ENCODE data around the gene LIPC. TPM values are rescaled to one million over a fixed set of nuclear protein-coding genes. Genes with fewer than 3 reads are reported as not detected.
A peak's percentile ranks its signal among the peaks of the same experiment; 100 is the strongest.

LIPC gene
- total RNA-seq, 2 donors from 2014 or later, result 0.69 to 1.5 TPM

DNA sequence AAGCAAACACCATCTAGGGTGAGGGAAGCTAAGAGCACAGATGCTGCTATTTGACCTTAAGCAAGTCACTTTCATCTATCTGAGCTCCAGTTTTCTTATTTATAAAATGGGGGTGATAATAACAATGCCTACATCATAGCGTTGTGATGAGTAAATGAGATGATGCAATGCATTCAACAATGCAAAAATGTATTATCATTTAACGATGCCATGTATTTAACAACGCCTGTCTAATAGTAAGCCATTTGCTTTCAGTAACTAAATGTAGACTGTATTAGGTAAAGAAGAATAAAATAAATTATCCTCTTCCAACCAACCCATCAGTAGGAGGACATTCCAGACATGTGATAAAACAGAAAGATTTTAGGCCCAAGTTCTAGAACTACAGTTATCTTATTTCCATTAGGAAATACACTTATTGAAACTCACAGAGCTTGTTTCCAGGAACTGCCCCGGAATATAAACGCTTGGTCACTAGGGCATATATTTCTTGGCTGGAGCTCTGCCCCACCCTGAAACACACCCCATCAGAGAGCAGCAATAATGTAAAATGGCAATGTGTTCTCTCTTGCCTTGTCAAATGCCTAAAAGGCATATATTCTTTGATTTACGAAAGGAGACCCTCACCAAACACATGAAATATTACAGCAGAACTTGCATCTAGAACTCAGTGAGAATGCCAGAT, 128.3 kb downstream of the LIPC start:
- no peak for DNase-seq (ENCODE audit: low spot score)
- H3K36me3 Mint-ChIP-seq, result no peaks in the 10 kb centered on the region
- peaks cover 0 to 13% of the 10 kb centered on the region in 2 donors for H3K4me1 Mint-ChIP-seq (ENCODE audit: low read depth in 2 of 2)
- peaks cover 1 to 4% of the 10 kb centered on the region in 2 donors for H3K27me3 Mint-ChIP-seq
- ATAC-seq, result no peak
- no peaks in the 10 kb centered on the region for H3K9me3 Mint-ChIP-seq
- no peak overlapping the region for H3K4me3 Mint-ChIP-seq
- no peak overlapping the region for H3K27ac Mint-ChIP-seq

DNA sequence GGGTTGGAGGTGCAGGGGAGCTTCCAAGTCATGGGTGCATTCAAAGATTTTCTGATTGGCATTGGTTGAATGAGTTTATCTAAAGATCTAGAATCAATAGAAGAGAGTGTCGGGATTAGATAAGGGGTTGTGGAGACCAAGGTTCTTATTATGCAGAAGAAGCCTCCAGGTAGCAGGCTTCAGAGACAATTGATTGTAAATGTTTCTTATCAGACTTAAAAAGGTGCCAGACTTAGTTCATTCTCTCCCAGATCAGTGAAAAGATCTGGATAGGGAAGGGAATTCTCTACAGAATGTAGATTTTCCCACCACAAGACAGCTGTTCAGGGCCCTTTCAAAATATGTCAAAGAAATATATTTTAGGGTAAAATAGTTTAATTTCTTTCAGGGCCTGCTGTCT, 129.5 kb downstream of the LIPC start:
- Mint-ChIP-seq H3K27ac (peak overlapping the region in 1 of 2 donors; percentile 42), H3K4me1 (ENCODE audit: low read depth in 2 of 2) (peaks cover 0 to 12% of the 10 kb centered on the region in 2 donors), H3K36me3 (no peaks in the 10 kb centered on the region), H3K27me3 (no peaks in the 10 kb centered on the region), H3K9me3 (no peaks in the 10 kb centered on the region), H3K4me3 (no peak overlapping the region)
- DNase-seq (ENCODE audit: low spot score), result no peak
- no peak for ATAC-seq

DNA sequence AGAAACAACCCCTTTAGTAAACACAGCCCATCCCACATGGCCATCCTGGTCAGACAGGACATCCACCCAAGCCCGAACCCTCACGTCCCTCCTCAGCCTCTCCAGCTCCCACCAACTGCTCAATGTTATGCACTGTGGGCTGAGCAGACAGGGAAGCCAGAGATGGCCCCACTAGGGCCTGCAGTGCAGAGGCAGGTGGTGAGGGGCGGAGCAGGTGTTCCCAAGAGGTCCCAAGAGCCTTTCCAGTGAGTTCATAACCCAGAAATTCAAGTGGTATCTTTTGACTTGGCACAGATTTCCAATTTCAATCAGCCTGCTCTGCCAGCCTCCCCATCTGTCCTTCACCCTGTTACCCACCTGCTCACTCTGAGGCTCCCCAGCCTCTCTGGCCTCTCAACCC, 130.3 kb downstream of the LIPC start:
- no peak for DNase-seq (ENCODE audit: low spot score)
- Mint-ChIP-seq H3K36me3 (no peaks in the 10 kb centered on the region), H3K4me3 (no peak overlapping the region), H3K27ac (peak overlapping the region in 1 of 2 donors; percentile 42), H3K9me3 (no peaks in the 10 kb centered on the region), H3K4me1 (ENCODE audit: low read depth in 2 of 2) (peaks cover 0 to 16% of the 10 kb centered on the region in 2 donors), H3K27me3 (no peaks in the 10 kb centered on the region)
- no peak for ATAC-seq

DNA sequence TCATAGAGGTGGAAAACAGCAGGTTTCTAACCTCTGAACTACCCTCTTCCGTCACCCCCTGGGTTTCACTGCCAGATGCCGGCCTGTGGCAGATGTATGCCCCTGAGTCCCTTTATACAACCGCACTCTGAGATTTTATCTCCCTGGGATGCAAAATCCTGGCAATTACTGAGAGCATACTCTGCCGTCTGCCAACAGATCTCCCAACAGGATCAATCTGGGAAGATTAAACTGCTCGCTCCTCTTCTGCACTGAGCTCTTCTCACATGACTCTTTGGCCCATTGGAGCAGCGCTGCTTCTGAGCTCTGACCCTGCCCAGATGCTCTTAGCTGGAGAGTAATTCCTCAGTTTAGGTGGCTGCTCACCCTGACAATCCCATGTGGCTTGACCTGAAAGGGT, 133.2 kb downstream of the LIPC start:
- H3K9me3 Mint-ChIP-seq, result no peaks in the 10 kb centered on the region
- no peaks in the 10 kb centered on the region for H3K36me3 Mint-ChIP-seq
- no peaks in the 10 kb centered on the region for H3K27me3 Mint-ChIP-seq
- ATAC-seq, result no peak
- H3K4me3 Mint-ChIP-seq, result no peak overlapping the region
- H3K4me1 Mint-ChIP-seq (ENCODE audit: low read depth in 2 of 2), result peaks cover 7 to 26% of the 10 kb centered on the region in 2 donors
- no peak for DNase-seq (ENCODE audit: low spot score)
- H3K27ac Mint-ChIP-seq, result no peak overlapping the region

DNA sequence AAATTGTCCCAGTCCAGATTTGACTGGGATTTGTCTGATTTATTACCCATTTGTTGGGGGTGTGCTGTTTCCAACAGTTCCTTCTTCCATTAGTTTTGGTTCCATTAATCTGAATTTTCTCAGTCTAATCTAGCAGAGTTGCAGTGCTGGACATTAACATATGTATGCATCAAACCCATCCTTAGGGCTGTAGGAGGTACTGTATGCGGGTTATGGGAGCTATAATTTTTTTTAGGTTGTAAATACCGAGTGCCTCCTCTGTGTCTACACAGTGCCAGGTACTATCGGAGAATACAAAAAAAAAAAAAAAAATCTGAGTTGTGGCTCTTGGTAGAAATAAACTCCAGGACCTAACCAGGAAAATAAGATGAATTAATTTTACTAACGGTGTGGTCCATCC, 133.8 kb downstream of the LIPC start:
- no peaks in the 10 kb centered on the region for H3K27me3 Mint-ChIP-seq
- no peak overlapping the region for H3K4me3 Mint-ChIP-seq
- no peak overlapping the region for H3K27ac Mint-ChIP-seq
- no peak for DNase-seq (ENCODE audit: low spot score)
- peaks cover 7 to 26% of the 10 kb centered on the region in 2 donors for H3K4me1 Mint-ChIP-seq (ENCODE audit: low read depth in 2 of 2)
- no peaks in the 10 kb centered on the region for H3K36me3 Mint-ChIP-seq
- no peaks in the 10 kb centered on the region for H3K9me3 Mint-ChIP-seq
- ATAC-seq, result no peak

DNA sequence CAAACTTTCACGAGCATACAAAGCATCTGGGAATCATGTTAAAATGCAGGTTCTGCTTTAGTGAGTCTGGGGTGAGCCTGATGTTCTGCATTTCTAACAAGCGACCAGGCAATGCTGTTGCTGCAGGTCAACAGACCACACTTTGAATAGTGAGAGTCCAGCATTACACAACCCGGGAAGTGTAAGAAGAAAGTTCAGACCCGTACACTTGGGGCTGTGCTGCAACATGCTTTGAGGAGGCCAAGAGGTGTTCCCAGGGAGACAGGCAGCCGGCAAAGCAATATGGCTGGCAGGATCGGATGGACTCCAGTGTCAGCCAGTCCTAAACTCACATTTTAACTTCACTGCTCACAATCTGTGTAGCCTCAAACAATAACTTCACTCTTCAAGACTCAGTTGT, 134.2 kb downstream of the LIPC start:
- DNase-seq (ENCODE audit: low spot score), result no peak
- H3K27me3 Mint-ChIP-seq, result no peaks in the 10 kb centered on the region
- no peaks in the 10 kb centered on the region for H3K36me3 Mint-ChIP-seq
- H3K4me1 Mint-ChIP-seq (ENCODE audit: low read depth in 2 of 2), result peaks cover 7 to 25% of the 10 kb centered on the region in 2 donors
- no peak overlapping the region for H3K4me3 Mint-ChIP-seq
- no peak for ATAC-seq
- no peak overlapping the region for H3K27ac Mint-ChIP-seq
- H3K9me3 Mint-ChIP-seq, result no peaks in the 10 kb centered on the region

DNA sequence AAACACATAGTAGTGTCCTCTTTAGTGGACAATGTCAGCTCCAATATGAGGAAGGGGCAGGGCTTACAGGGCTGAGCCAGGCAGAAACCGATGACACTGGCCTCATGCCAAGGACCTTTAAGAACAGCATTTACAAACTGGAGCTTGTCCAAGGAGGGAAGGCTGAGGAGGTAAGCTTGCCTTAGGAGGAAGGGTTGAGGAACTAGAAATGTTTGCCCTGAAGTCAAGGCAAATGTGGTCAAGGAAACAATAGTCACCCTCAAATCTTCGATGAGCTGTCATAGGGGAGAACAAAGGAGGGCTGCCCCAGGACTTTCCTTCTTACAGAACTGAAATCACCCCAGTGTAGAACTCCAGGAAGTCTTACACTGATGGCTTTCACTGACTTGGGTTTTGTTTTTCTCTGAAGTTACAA, 136.4 kb downstream of the LIPC start:
- Mint-ChIP-seq H3K27ac (peak overlapping the region; percentile 62 to 92), H3K27me3 (no peaks in the 10 kb centered on the region), H3K36me3 (no peaks in the 10 kb centered on the region), H3K9me3 (no peaks in the 10 kb centered on the region), H3K4me3 (no peak overlapping the region), H3K4me1 (ENCODE audit: low read depth in 2 of 2) (peaks cover 7 to 20% of the 10 kb centered on the region in 2 donors)
- DNase-seq (ENCODE audit: low spot score), result no peak
- peak in 1 of 2 donors; percentile 74 for ATAC-seq

DNA sequence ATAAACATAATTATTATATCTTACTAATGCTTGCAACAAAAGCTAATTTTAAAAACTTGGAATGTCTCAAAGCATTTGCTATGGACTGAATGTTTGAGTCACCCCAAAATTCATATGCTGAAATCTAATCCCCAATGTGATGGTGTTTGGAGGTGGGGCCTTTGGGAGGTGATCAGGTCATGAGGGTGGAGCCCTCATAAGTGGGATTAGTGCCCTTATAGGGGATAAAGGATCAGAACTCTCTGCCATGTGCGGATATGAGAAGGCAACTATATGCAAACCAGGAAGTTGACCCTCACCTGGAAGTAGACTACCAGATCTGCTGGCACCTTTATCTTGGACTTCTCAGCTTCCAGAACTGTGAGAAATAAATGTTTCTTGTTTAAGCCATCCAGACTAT, 137.7 kb downstream of the LIPC start:
- Mint-ChIP-seq H3K27ac (peak overlapping the region in 1 of 2 donors; percentile 5), H3K4me1 (ENCODE audit: low read depth in 2 of 2) (peaks cover 7 to 20% of the 10 kb centered on the region in 2 donors), H3K27me3 (no peaks in the 10 kb centered on the region), H3K9me3 (no peaks in the 10 kb centered on the region), H3K36me3 (no peaks in the 10 kb centered on the region), H3K4me3 (no peak overlapping the region)
- ATAC-seq, result no peak
- no peak for DNase-seq (ENCODE audit: low spot score)

DNA sequence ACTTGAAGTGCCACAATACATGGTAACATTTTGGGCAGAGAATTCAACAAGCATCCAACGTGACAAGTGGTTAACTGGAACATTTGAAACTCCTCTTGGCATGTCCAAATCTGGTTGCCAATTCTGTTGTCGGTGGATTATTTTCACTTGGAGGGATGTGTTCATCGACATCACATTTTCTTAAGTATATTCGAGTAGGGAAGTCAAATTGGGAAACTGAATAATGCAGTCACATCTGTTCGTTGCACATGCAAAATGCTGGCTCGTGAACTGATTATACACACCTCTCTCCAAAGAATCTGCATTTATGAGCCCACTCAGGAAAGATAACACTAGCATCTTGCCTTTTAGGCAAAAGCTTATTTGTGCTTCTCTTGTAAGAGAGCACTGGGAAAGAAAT, 139.7 kb downstream of the LIPC start:
- H3K4me1 Mint-ChIP-seq (ENCODE audit: low read depth in 2 of 2), result peaks cover 7 to 19% of the 10 kb centered on the region in 2 donors
- DNase-seq (ENCODE audit: low spot score) (no peak), ATAC-seq (no peak)
- no peak overlapping the region for H3K27ac Mint-ChIP-seq
- no peaks in the 10 kb centered on the region for H3K27me3 Mint-ChIP-seq
- H3K4me3 Mint-ChIP-seq, result no peak overlapping the region
- no peaks in the 10 kb centered on the region for H3K9me3 Mint-ChIP-seq
- H3K36me3 Mint-ChIP-seq, result no peaks in the 10 kb centered on the region

DNA sequence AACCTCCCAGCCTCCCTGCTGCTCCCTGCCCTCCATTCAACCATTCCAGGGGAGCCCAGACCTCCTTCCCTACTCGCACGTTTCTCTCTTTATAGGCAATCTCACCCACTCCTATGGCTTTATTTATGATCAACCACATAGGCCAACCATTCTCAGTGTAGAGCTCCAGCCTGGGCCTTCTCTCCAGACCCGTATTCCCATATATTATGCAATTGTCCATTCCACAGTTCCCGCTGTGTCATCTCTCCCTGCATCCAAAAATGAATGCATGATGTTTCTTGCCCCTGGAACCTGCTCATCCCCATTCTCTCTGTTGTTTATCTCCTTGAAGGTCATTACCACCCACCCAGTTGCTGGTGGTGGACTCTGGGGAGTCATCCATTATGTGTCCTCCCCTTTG, 140.7 kb downstream of the LIPC start:
- ATAC-seq (no peak), DNase-seq (ENCODE audit: low spot score) (no peak)
- H3K36me3 Mint-ChIP-seq, result no peaks in the 10 kb centered on the region
- peaks cover 7 to 16% of the 10 kb centered on the region in 2 donors for H3K4me1 Mint-ChIP-seq (ENCODE audit: low read depth in 2 of 2)
- no peak overlapping the region for H3K4me3 Mint-ChIP-seq
- no peaks in the 10 kb centered on the region for H3K9me3 Mint-ChIP-seq
- H3K27ac Mint-ChIP-seq, result peak overlapping the region in 1 of 2 donors; percentile 16
- H3K27me3 Mint-ChIP-seq, result no peaks in the 10 kb centered on the region

DNA sequence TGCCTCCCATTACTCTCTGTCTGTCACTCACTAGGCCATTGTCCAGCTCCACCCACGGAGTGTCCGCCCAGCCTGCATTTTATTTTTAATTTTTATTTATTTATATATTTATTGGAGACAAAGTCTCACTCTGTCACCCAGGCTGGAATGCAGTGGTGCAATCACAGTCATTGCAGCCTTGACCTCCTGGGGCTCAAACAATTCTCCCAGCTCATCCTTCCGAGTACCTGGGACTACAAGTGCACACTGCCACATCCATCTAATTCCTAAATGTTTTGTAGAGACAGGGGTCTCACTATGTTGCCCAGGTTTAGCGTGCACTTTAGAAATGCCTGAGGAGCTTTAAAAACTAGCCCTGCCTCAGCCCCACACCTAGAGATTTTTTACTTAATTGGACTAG, 141.5 kb downstream of the LIPC start:
- no peaks in the 10 kb centered on the region for H3K9me3 Mint-ChIP-seq
- H3K27me3 Mint-ChIP-seq, result no peaks in the 10 kb centered on the region
- H3K36me3 Mint-ChIP-seq, result no peaks in the 10 kb centered on the region
- no peak for DNase-seq (ENCODE audit: low spot score)
- peaks cover 4 to 11% of the 10 kb centered on the region in 2 donors for H3K4me1 Mint-ChIP-seq (ENCODE audit: low read depth in 2 of 2)
- H3K27ac Mint-ChIP-seq, result peak overlapping the region in 1 of 2 donors; percentile 38
- no peak overlapping the region for H3K4me3 Mint-ChIP-seq
- no peak for ATAC-seq

DNA sequence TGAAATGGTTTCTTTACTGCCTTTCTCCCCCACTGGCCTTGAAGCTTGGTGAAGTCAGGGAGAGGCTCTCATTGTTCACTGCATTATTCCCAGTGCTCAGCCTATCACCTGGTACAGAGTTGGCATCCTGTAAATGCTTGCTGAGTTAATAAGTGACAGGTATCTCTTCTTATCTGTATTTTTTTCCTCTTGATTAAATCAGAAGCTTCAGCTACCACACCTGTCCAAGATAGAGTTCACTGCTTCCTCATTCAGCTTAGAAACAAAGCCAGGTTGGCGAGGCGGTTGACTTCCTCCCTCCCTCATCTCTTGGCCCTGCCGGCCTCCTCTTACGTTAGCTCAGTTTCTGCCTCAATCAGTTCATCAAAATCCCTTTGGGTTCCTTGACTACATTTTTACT, 142.8 kb downstream of the LIPC start:
- H3K36me3 Mint-ChIP-seq, result no peaks in the 10 kb centered on the region
- peaks cover 0 to 7% of the 10 kb centered on the region in 2 donors for H3K4me1 Mint-ChIP-seq (ENCODE audit: low read depth in 2 of 2)
- H3K9me3 Mint-ChIP-seq, result no peaks in the 10 kb centered on the region
- no peak overlapping the region for H3K27ac Mint-ChIP-seq
- no peaks in the 10 kb centered on the region for H3K27me3 Mint-ChIP-seq
- DNase-seq (ENCODE audit: low spot score), result no peak
- no peak overlapping the region for H3K4me3 Mint-ChIP-seq
- no peak for ATAC-seq

DNA sequence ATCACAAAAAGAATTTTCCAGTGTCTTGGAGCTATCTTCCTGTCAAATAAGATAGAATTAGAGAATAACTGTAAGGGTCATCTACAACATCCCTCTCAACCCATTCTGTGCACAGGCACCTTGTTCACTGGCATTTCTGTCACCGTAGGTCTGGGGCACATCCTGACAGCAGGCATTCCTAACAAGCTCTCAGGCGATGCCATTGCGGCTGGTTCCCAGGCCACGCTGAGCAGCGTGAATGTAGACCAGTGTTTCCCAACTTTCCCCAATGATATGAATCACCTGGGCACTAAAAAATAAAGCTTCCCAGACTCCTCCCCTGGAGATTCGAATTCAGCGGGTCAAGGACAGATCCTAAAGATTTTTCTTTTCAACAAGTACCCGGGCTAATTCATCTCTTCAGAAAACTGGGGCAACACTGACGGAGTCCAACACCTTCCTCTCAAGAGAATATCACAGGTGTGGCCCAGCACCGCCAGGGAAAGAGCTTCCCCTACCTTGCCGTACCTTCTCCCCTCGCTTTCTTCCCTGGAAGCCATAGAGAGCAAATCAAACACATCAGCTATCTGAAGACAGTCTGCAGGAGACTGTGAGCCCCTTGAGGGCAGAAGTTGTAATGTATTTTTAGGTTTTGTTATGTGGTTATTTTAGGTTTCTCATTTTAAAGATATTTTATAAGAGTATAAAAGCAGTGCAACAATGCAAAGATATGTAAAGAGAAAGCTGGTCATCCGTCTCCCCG, 143.4 kb downstream of the LIPC start:
- Mint-ChIP-seq H3K27me3 (no peaks in the 10 kb centered on the region), H3K27ac (no peak overlapping the region), H3K9me3 (no peaks in the 10 kb centered on the region), H3K36me3 (no peaks in the 10 kb centered on the region), H3K4me1 (ENCODE audit: low read depth in 2 of 2) (peaks cover 0 to 7% of the 10 kb centered on the region in 2 donors), H3K4me3 (no peak overlapping the region)
- ATAC-seq, result no peak
- DNase-seq (ENCODE audit: low spot score), result no peak

DNA sequence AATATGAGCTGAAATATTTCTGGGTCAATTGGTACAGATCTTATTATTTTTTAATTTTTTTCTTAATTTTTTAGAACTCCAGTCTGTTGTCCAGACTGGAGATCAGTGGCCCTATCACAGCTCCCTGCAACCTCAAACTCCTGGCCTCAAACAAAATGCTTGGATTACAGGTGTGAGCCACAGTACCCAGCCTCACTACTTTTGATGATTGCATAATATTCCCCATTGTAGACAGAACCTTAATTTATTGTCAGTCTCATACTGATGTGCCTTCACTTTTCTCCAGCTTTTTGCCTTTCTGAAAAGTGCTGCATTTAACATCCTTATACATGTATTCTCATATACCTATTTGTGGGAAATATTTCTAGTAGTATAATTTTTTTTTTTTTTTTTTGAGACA, 144.9 kb downstream of the LIPC start:
- Mint-ChIP-seq H3K27me3 (no peaks in the 10 kb centered on the region), H3K4me1 (ENCODE audit: low read depth in 2 of 2) (peaks cover 0 to 8% of the 10 kb centered on the region in 2 donors), H3K4me3 (no peak overlapping the region), H3K9me3 (no peaks in the 10 kb centered on the region), H3K36me3 (no peaks in the 10 kb centered on the region), H3K27ac (no peak overlapping the region)
- no peak for DNase-seq (ENCODE audit: low spot score)
- ATAC-seq, result no peak
